ENCODE results near the gene ADAMTS10.
"Not testable (repeated sequence)": the region's sequence is repeated elsewhere in the genome, so short reads cannot be mapped to it uniquely, and the experiment has no call there.

ADAMTS10 gene

DNA sequence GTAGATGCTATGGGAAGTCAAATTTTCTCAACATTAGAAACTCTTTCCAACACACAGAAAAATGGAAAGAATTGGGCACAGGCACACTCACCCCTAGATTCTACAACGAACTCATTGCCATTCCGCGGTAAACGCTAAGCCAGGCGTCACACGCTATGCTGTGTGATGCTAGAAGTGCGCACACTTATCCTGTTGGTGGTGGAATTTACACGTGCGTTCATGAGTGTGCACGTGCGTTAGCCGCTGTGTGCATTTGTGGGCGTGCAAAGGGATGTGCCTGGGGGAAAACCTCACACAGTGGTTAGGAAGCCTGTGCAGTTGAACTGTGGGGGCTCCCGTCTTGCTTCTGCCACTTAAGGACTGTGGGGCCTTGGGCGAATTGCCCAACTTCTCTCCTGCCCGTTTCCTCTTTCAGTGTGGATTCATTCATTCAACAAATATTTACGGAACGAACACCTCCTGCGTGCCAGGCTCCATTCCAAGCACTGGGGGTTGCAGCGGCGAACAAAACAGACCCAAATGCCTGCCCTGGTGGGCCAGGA, 27.6 kb upstream of the ADAMTS10 start:
- Histone ChIP-seq H3K4me2 (ENCODE audit: insufficient read depth, low read length, poor library complexity, severe bottlenecking) (no peak overlapping the region), H2AK5ac (ENCODE audit: low read depth, low read length) (no peak overlapping the region), H3K9ac (ENCODE audit: low read depth, low read length, poor library complexity) (peak overlapping the region; percentile 53), H3K4ac (ENCODE audit: low read length) (no peak overlapping the region), H2BK12ac (ENCODE audit: low read length) (no peak overlapping the region), H4K91ac (ENCODE audit: low read depth, low read length, poor library complexity) (no peak overlapping the region), H3K79me1 (ENCODE audit: low read depth, low read length) (no peaks in the 10 kb centered on the region), H3K9me3 (replicated peaks in 1 of 2; ENCODE audit: control insufficient read depth in 2 of 2, insufficient read depth in 1 of 2, low read depth in 1 of 2, low read length in 2 of 2) (peaks cover 0 to 3% of the 10 kb centered on the region in 2 donors), H3K4me1 (ENCODE audit: control insufficient read depth in 2 of 2, insufficient read depth in 1 of 2, low read depth in 1 of 2, low read length in 2 of 2) (no peaks in the 10 kb centered on the region), H3K14ac (ENCODE audit: low read length) (no peak overlapping the region), H3K18ac (ENCODE audit: low read length) (peak overlapping the region; percentile 33), H2BK120ac (ENCODE audit: low read depth, low read length) (no peak overlapping the region), H3K27ac (replicated peaks; ENCODE audit: low read length) (no peak overlapping the region), H2BK5ac (ENCODE audit: low read length) (no peak overlapping the region), H4K8ac (ENCODE audit: low read depth, low read length) (no peak overlapping the region), H2AFZ (ENCODE audit: low read length) (no peak overlapping the region), H2BK15ac (ENCODE audit: low read length) (no peak overlapping the region), H3K27me3 (ENCODE audit: control insufficient read depth in 3 of 3, insufficient read depth in 3 of 3, low read depth in 1 of 3, low read length in 3 of 3) (no peaks in the 10 kb centered on the region), H3K23ac (ENCODE audit: low read depth, low read length, poor library complexity) (no peak overlapping the region), H3K4me3 (ENCODE audit: low read length in 2 of 2) (peak overlapping the region in 1 of 2 donors; percentile 49), H3K36me3 (replicated peaks in 1 of 2; ENCODE audit: control insufficient read depth in 2 of 2, insufficient read depth in 2 of 2, low read length in 2 of 2) (peaks cover 0 to 2% of the 10 kb centered on the region in 2 donors)
- WGBS, 2 donors (ENCODE audit: extremely low coverage in 2 of 2, insufficient read length in 2 of 2, insufficient replicate concordance in 1 of 2): no CpG with 5 or more reads among the region's 21 CpGs
- no peak for DNase-seq (ENCODE audit: low spot score)

DNA sequence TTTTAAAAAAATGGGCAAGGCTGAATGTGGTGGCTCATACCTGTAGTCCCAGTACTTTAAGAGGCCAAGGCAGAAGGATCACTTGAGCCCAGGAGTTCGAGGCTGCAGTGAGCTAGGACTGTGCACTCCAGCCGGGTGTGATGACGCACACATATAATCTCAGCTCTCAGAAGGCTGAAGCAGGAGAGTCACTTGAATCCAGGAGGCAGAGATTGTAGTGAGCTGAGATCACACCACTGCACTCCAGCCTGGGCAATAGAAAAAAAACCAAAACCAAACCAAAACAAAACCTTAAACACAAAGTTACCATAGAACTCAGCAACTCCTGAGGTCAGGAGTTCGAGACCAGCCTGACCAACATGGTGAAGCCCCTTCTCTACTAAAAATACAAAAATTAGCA, 26.6 kb upstream of the ADAMTS10 start:
- H3K4me1 ChIP-seq (ENCODE audit: control insufficient read depth in 2 of 2, insufficient read depth in 1 of 2, low read depth in 1 of 2, low read length in 2 of 2); H4K91ac ChIP-seq (ENCODE audit: low read depth, low read length, poor library complexity); H3K4me3 ChIP-seq (ENCODE audit: low read length in 2 of 2); H3K79me1 ChIP-seq (ENCODE audit: low read depth, low read length); H2BK5ac ChIP-seq (ENCODE audit: low read length); H2AK5ac ChIP-seq (ENCODE audit: low read depth, low read length); H2AFZ ChIP-seq (ENCODE audit: low read length); H3K27me3 ChIP-seq (ENCODE audit: control insufficient read depth in 3 of 3, insufficient read depth in 3 of 3, low read depth in 1 of 3, low read length in 3 of 3); H4K8ac ChIP-seq (ENCODE audit: low read depth, low read length); H3K9ac ChIP-seq (ENCODE audit: low read depth, low read length, poor library complexity); H3K9me3 ChIP-seq (replicated peaks in 1 of 2; ENCODE audit: control insufficient read depth in 2 of 2, insufficient read depth in 1 of 2, low read depth in 1 of 2, low read length in 2 of 2); H2BK120ac ChIP-seq (ENCODE audit: low read depth, low read length); H2BK12ac ChIP-seq (ENCODE audit: low read length); H3K36me3 ChIP-seq (replicated peaks in 1 of 2; ENCODE audit: control insufficient read depth in 2 of 2, insufficient read depth in 2 of 2, low read length in 2 of 2); H3K18ac ChIP-seq (ENCODE audit: low read length); H3K4me2 ChIP-seq (ENCODE audit: insufficient read depth, low read length, poor library complexity, severe bottlenecking); H3K14ac ChIP-seq (ENCODE audit: low read length); H2BK15ac ChIP-seq (ENCODE audit: low read length); H3K27ac ChIP-seq (replicated peaks; ENCODE audit: low read length); H3K23ac ChIP-seq (ENCODE audit: low read depth, low read length, poor library complexity); DNase-seq (ENCODE audit: low spot score); H3K4ac ChIP-seq (ENCODE audit: low read length): not testable (repeated sequence)
- no CpG with 5 or more reads among the region's 4 CpGs for WGBS, 2 donors (ENCODE audit: extremely low coverage in 2 of 2, insufficient read length in 2 of 2, insufficient replicate concordance in 1 of 2)

DNA sequence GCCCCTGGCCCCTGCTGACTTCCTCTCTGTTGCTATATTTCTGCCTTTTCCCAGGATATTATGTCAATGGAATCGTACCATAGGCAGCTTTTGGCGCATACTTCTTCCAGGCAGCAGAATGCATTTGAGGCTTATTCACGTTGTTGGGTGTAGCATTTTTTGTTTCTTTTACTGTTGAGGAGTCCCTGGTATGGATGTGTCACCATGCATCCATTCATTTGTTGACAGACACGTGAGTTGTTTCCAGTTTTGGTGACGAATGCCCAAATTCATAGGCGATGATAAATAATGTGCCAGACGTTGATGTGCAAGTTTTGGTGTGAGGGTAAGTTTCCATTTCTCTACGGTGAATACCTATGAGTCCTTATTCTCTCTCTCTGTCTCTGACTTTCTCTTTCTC, 24.9 kb upstream of the ADAMTS10 start:
- H3K4ac ChIP-seq (ENCODE audit: low read length): no peak overlapping the region
- H3K14ac ChIP-seq (ENCODE audit: low read length): no peak overlapping the region
- H3K4me1 ChIP-seq (ENCODE audit: control insufficient read depth in 2 of 2, insufficient read depth in 1 of 2, low read depth in 1 of 2, low read length in 2 of 2): peaks cover 0 to 11% of the 10 kb centered on the region in 2 donors
- no peak overlapping the region for H4K91ac ChIP-seq (ENCODE audit: low read depth, low read length, poor library complexity)
- H3K27ac ChIP-seq (replicated peaks; ENCODE audit: low read length): no peak overlapping the region
- H3K4me2 ChIP-seq (ENCODE audit: insufficient read depth, low read length, poor library complexity, severe bottlenecking): no peak overlapping the region
- no peaks in the 10 kb centered on the region for H3K36me3 ChIP-seq (replicated peaks in 1 of 2; ENCODE audit: control insufficient read depth in 2 of 2, insufficient read depth in 2 of 2, low read length in 2 of 2)
- H2BK5ac ChIP-seq (ENCODE audit: low read length): no peak overlapping the region
- no peak overlapping the region for H2AK5ac ChIP-seq (ENCODE audit: low read depth, low read length)
- no peak for DNase-seq (ENCODE audit: low spot score)
- H2BK15ac ChIP-seq (ENCODE audit: low read length): no peak overlapping the region
- no peak overlapping the region for H3K9ac ChIP-seq (ENCODE audit: low read depth, low read length, poor library complexity)
- no peaks in the 10 kb centered on the region for H3K9me3 ChIP-seq (replicated peaks in 1 of 2; ENCODE audit: control insufficient read depth in 2 of 2, insufficient read depth in 1 of 2, low read depth in 1 of 2, low read length in 2 of 2)
- H3K79me1 ChIP-seq (ENCODE audit: low read depth, low read length): no peaks in the 10 kb centered on the region
- H2BK120ac ChIP-seq (ENCODE audit: low read depth, low read length): no peak overlapping the region
- no peak overlapping the region for H2AFZ ChIP-seq (ENCODE audit: low read length)
- H3K4me3 ChIP-seq (ENCODE audit: low read length in 2 of 2): no peak overlapping the region
- no peak overlapping the region for H3K23ac ChIP-seq (ENCODE audit: low read depth, low read length, poor library complexity)
- no CpG with 5 or more reads among the region's 8 CpGs for WGBS, 2 donors (ENCODE audit: extremely low coverage in 2 of 2, insufficient read length in 2 of 2, insufficient replicate concordance in 1 of 2)
- no peak overlapping the region for H4K8ac ChIP-seq (ENCODE audit: low read depth, low read length)
- H2BK12ac ChIP-seq (ENCODE audit: low read length): no peak overlapping the region
- no peak overlapping the region for H3K18ac ChIP-seq (ENCODE audit: low read length)
- no peaks in the 10 kb centered on the region for H3K27me3 ChIP-seq (ENCODE audit: control insufficient read depth in 3 of 3, insufficient read depth in 3 of 3, low read depth in 1 of 3, low read length in 3 of 3)

DNA sequence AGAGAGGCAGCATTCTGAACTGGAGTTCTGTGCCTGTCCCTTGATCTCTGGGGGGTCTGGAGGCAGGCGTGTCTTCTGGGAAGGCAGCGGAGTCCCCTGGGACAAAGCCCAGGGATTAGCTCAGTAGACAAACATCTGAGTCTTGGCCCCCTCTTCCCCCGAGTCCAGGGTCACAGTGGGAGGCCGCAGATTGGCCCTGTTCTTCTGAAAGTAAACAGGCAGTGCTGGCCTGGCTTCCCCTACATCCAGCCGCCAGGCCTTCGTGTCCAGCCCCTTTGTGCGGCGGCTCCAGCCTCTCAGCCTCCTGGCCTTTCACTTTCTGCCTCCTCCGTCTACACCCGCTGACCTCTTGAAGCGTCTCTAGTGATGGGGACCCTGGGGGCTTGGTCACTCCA, 20.9 kb upstream of the ADAMTS10 start:
- H3K4me3 ChIP-seq (ENCODE audit: low read length in 2 of 2): no peak overlapping the region
- WGBS, 2 donors (ENCODE audit: extremely low coverage in 2 of 2, insufficient read length in 2 of 2, insufficient replicate concordance in 1 of 2): no CpG with 5 or more reads among the region's 11 CpGs

More for the DNA sequence above, 20.9 kb upstream of the ADAMTS10 start:
- Histone ChIP-seq H4K91ac (ENCODE audit: low read depth, low read length, poor library complexity) (no peak overlapping the region), H3K9ac (ENCODE audit: low read depth, low read length, poor library complexity) (no peak overlapping the region), H2BK15ac (ENCODE audit: low read length) (no peak overlapping the region), H3K27me3 (ENCODE audit: control insufficient read depth in 3 of 3, insufficient read depth in 3 of 3, low read depth in 1 of 3, low read length in 3 of 3) (no peaks in the 10 kb centered on the region), H3K9me3 (replicated peaks in 1 of 2; ENCODE audit: control insufficient read depth in 2 of 2, insufficient read depth in 1 of 2, low read depth in 1 of 2, low read length in 2 of 2) (peaks cover 0 to 2% of the 10 kb centered on the region in 2 donors), H4K8ac (ENCODE audit: low read depth, low read length) (no peak overlapping the region), H3K27ac (replicated peaks; ENCODE audit: low read length) (peak overlapping the region; percentile 52), H3K4me1 (ENCODE audit: control insufficient read depth in 2 of 2, insufficient read depth in 1 of 2, low read depth in 1 of 2, low read length in 2 of 2) (peaks cover 0 to 11% of the 10 kb centered on the region in 2 donors), H2BK12ac (ENCODE audit: low read length) (no peak overlapping the region), H3K36me3 (replicated peaks in 1 of 2; ENCODE audit: control insufficient read depth in 2 of 2, insufficient read depth in 2 of 2, low read length in 2 of 2) (no peaks in the 10 kb centered on the region), H2AFZ (ENCODE audit: low read length) (peak overlapping the region; percentile 88), H3K18ac (ENCODE audit: low read length) (peak overlapping the region; percentile 11), H3K4me2 (ENCODE audit: insufficient read depth, low read length, poor library complexity, severe bottlenecking) (no peak overlapping the region), H3K4ac (ENCODE audit: low read length) (no peak overlapping the region), H3K79me1 (ENCODE audit: low read depth, low read length) (no peaks in the 10 kb centered on the region), H2BK120ac (ENCODE audit: low read depth, low read length) (no peak overlapping the region), H2AK5ac (ENCODE audit: low read depth, low read length) (no peak overlapping the region), H2BK5ac (ENCODE audit: low read length) (no peak overlapping the region), H3K14ac (ENCODE audit: low read length) (no peak overlapping the region), H3K23ac (ENCODE audit: low read depth, low read length, poor library complexity) (no peak overlapping the region)
- DNase-seq (ENCODE audit: low spot score): peak; percentile 48

Data from neuronal stem cell (in vitro differentiated cells).